Stimulated activated CD4-positive, alpha-beta T cell treated with anti-CD3 and anti-CD28 coated beads, Interleukin-15, amount 100 ng/mL, for 48 hours (primary cell): ENCODE results near the gene FAM227A.
"Not testable (repeated sequence)": the region's sequence is repeated elsewhere in the genome, so short reads cannot be mapped to it uniquely, and the experiment has no call there.

Source experiments
- DNase-seq, 2 donors: peaks; one replicate each; pipeline ENCODE4 v3.0.0-alpha.2; 2020; ENCODE audit warnings: low read depth in 2 of 2

The FAM227A gene

GRCh38 chr22:38657045-38657909 is 1.1 kb upstream of the FAM227A start:
- peak in 1 of 2 donors; percentile 20 for DNase-seq

GRCh38 chr22:38655519-38656255 is 505 bp downstream of the FAM227A start:
- no peak for DNase-seq

GRCh38 chr22:38653741-38654140 is 2.5 kb downstream of the FAM227A start:
- DNase-seq: no peak

DNA sequence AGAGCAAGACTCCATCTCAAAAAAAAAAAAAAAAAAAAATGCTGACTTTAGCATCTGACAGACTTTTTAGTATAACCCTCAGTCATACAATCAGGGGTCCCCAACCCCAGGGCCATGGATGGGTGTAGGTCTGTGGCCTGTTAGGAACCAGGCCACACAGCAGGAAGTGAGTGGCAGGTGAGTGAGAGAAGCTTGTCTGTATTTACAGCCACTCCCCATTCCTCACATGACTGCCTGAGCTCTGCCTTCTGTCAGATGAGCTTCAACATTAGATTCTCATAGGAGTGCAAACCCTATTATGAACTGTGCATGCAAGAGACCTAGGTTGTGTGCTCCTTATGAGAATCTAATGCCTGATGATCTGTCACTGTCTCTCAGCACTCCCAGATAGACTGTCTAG is 3.3 kb downstream of the FAM227A start:
- no peak for DNase-seq

DNA sequence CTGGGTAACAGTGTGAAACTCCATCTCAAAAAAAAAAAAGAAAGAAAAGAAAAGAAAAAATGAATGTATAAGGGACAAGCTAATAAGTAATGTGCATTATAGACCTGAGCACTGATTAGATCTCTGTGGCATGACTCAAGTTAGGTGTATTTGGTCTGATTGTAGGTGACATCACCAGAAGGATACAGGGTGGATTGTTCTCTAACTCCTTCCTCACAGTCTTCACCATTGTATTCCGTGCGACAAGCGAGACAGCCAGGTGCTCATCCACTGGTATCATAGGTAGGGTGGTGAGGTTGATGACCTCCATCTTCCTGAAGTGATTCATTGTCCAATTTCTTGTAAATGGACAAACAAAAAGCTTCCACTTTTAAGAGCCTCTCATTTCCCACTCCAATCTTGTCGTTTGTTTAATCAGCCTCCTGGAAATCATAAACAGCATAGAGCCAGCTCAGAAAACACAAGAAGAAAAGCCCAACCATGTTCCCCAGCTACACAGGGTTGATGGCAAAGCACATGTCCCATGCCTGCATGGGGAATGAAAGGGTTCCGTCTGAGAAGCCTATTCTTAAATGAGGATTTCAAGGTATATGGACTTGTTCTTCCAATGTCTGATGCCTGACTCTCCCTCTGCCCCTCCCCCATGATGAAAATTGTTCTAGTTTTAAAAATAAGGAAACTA is 6.2 kb downstream of the FAM227A start:
- DNase-seq: no peak

DNA sequence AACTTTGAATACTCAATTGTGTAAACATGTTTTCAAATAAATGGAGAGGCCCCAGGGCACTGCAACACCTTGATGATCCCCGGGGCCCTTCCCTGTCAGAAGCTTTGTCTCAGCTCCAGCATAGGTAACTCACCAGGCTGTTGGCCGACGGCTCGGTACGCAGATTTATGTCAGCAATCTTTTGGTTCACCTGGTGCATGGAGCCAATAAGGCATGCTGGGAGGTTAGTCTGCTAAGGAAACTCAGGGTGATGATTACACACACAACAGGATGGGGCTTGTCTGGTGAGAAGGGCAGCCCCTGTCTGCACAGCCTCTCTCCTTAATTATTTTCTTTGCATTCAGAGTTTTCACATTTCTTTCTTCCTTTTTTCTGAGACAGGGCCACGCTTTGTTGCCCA is 10.8 kb downstream of the FAM227A start:
- no peak for DNase-seq

- DNase-seq: not testable (repeated sequence)
Measured at GRCh38 chr22:38644245-38644644, 11.9 kb downstream of the FAM227A start.

GRCh38 chr22:38641476-38642040 is 14.6 kb downstream of the FAM227A start:
- DNase-seq: no peak

- DNase-seq: no peak
Measured at GRCh38 chr22:38638728-38639127, 17.5 kb downstream of the FAM227A start.

DNA sequence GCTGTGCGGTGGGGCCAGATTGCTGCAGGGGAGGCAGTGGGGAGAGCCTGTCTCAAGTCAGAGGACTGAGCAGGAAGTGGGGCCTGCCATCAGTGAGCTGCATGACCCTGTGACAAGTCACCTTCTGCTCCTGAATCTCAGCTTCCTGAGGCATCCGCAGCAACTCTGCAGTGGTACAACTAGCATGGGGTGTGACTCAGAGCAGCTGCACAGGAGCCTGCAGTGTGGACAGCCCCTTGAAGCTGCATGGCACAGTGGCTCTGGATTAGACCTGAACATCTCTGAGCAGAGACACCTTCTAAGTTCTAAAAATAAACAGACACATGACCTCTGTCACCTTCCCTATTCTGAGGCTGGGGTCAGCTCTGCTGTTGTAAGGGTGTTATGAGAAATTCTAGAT is 18.0 kb downstream of the FAM227A start:
- no peak for DNase-seq

GRCh38 chr22:38632528-38632927 is 23.7 kb downstream of the FAM227A start:
- DNase-seq: no peak

GRCh38 chr22:38631724-38632123 is 24.5 kb downstream of the FAM227A start:
- DNase-seq: no peak

GRCh38 chr22:38629108-38629507 is 27.1 kb downstream of the FAM227A start:
- DNase-seq: no peak

DNA sequence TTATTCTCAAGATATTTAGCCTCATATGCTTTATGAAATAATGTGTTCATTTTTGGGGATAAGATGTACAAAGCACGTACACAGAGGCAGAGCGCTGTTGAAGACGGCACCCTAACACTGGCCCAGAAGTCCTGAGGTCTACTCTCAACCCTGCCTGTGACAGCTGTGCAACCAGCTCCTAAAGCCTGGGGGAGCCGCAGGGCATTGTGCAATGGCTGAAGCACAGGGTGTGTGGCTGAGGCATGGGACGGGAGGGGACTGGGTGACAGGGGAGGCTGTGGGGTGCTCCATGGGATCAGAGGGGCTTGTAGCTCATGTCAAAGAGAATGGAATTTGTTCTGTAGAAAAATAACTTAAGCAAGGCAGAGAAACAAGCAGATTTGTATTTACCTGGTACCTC is 27.7 kb downstream of the FAM227A start:
- DNase-seq: no peak

GRCh38 chr22:38623351-38623750 is 32.8 kb downstream of the FAM227A start:
- DNase-seq: no peak

DNA sequence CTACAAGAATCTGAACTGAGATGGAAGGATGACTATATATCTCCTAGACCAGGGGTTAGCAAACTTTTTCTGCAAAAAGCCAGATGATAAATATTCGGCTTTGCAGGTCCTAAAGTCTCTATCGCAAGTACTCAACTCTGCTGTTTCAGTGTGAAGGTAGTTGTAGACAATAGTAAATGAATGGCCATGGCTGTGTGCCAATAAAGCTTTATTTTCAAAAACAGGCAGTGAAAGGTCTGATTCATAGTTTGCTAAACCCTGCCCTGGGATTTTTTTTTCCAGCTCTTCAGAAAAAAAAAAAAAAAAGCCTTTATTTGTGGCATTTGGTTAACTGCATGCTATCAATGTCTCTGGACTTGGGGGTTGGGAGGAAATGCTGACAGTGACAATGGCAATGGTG is 37.5 kb downstream of the FAM227A start:
- DNase-seq: no peak

DNA sequence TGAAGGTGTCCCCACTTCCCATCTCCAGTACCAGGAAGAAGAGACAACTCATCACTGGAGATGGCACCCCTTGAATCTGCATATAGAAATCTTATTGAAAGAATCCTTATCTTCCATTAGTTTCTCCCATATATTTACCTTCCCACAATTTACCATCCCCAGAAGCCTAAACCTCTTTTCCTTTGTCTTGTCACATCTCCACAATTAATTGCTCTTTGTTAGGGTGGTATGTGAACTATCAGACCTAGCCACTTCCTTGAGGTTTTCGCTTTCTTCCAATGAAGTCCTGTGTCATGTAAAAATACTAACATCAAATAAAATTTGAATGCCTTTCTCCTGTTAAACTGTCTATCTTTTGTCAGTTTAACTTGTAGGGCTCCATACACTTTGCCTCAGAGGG is 37.9 kb downstream of the FAM227A start:
- DNase-seq: no peak

DNA sequence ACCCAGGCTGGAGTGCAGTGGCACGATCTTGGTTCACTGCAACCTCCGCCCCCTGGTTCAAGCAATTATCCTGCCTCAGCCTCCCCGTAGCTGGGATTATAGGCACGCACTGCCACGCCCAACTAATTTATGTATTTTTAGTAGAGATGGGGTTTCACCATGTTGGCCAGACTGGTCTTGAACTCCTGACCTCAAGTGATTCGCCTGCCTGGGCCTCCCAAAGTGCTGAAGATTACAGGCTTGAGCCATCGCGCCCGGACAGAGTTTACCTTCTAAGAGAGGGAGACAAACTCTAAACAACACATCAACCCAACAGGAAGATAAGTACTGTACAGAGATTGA is 41.2 kb downstream of the FAM227A start:
- DNase-seq: not testable (repeated sequence)

GRCh38 chr22:38614332-38615063 is 41.7 kb downstream of the FAM227A start:
- DNase-seq: no peak

DNA sequence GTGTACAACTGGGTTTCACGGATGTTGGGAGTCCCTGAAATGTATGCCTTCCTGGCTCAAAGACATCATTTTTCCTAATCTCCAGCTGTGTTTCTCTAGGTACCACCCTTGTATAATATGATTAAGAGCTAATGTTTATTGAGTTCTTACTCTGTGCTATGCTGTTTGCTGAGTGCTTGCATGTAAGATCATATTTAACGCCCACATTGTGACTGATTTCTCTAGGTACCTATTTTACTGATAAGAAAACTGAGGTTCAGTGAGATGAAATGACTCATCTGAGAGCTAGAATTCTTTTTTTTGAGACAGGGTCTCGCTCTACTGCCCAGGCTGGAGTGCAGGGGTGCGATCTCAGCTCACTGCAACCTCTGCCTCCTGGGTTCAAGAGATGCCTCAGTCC is 42.6 kb downstream of the FAM227A start:
- DNase-seq: no peak

DNA sequence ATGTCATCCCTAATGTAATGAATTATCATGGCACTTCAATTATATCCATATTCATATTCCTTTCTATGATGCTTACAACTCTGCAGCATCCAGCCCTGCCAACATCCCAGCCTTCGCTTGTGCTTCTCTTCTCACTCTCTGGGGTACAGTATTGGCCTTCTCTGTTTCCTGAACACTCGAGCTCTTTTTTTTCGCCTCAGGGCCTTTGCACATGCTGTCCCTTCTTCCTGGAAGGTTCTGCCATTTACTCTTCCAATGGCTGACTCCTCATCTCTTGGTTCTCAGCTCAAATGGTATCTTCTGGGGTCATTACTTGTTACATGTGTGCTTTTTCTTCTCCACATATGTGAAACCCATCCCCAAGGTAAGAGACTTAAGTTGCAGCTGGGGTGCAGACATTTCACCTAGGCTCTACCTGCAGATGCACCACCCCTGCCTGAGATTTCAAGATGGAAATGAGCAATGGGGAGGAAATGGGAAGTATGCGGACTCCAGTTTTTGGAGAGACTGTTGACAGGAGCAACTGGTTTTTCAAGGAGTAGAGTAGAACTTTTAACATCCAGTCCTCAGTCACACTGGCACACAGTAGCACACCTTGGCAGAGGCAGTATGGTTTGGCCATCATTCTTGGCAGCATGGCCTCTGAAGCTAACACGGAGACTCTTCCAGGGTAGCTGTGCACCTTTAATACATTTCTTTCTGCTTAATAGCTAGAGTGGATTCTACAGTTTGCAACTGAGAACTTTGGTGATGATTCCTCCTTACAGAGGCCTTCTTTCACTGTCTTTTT is 43.8 kb downstream of the FAM227A start:
- DNase-seq: no peak
